ENCODE measurements around the gene SMAD7. TPM values are rescaled to one million over a fixed set of nuclear protein-coding genes. Genes with fewer than 3 reads are reported as not detected.
A peak's percentile ranks its signal among the peaks of the same experiment; 100 is the strongest.

The SMAD7 gene
- total and polyA plus RNA-seq, 10 of the 15 experiments (the other 5 are each of a cell fraction or from before 2014, with no cell fraction given): 1.3 to 22.5 (median 8.0) TPM

DNA sequence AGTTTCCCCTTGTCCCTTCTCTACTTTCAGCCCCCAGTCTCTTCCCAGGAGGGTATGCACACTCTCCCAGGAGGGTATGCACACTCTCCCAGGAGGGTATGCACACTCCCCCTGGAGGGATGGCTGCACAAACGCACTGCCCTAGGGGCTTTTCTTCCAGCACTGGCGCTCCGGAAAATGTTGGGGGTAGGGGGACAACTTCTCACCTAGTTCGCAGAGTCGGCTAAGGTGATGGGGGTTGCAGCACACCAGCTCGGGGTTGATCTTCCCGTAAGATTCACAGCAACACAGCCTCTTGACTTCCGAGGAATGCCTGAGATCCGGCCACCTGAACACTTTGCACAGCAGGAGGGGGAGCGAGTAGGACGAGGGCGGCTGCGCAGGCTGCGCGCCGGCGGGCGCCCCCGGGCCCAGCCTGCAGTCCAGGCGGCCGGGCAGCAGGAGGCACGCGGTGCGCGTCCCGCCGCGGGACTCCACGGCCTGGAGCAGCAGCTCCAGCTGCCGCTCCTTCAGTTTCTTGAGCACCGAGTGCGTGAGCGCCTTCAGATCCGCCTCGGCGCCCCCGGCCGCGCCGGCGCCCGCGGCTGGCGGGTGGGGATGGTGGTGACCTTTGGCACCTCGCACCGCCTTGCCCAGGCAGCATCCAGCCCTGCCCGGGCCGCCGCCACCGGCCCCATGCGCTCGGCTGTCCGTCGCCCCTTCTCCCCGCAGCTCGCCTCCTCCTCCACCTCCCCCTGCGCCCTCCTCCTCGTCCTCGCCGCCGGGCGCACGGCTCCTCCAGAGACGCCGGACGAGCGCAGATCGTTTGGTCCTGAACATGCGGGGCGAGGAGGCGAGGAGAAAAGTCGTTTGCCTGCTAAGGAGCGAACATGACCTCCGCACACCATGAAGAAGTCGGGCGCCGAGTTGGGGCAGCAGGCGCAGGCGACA, 894 bp downstream of the SMAD7 start:
- H3K27me3 ChIP-seq (replicated peaks in 1 of 2; ENCODE audit: control insufficient read depth in 2 of 2, insufficient read depth in 2 of 2, low read length in 1 of 2): no peaks in the 10 kb centered on the region
- H4K20me1 ChIP-seq (ENCODE audit: control insufficient read depth, insufficient read depth): no peaks in the 10 kb centered on the region; the same call in 1 of the 2 replicates
- ATAC-seq (peak; percentile 36), FAIRE-seq (no peak), DNase-seq (ENCODE audit: low read depth, low spot score) (no peak)
- no peaks in the 10 kb centered on the region for H3K9me3 ChIP-seq (replicated peaks; ENCODE audit: control insufficient read depth, insufficient read depth, low read length)
- peaks cover 16% of the 10 kb centered on the region for H3K4me1 ChIP-seq (ENCODE audit: control insufficient read depth, insufficient read depth, low read length)
- H2AFZ ChIP-seq (ENCODE audit: control insufficient read depth, low read depth, low read length): no peak overlapping the region; the same call in 1 of the 2 replicates
- peak overlapping the region; percentile 71 for H3K27ac ChIP-seq (ENCODE audit: control insufficient read depth, insufficient read depth)
- WGBS (ENCODE audit: insufficient coverage, insufficient replicate concordance, low lambda C conversion rate, missing lambda C conversion rate): 2% methylated on average over 70 of the region's 79 CpGs
- no TSS peak for BruUV-seq (replicated peaks)
- peak overlapping the region; percentile 81 for H3K9ac ChIP-seq (ENCODE audit: control insufficient read depth, insufficient read depth, low read length)
- in situ Hi-C loops (cut with MboI): loop anchor here (10.0 to 25.0 kb wide), 2 partner anchors 225 to 1337 kb away; partner anchors contain the start of genes CXXC1 and MBD1
- ChIA-PET SMC1A (ENCODE audit: uncharacterized antibody, unreplicated experiment) (interaction anchor here (0.5 to 1.0 kb wide), 4 partner anchors 15 to 117 kb away, joined by 3 read pairs; no protein-coding TSS in a partner anchor), CTCF (no interaction called here), RAD21 (ENCODE audit: unreplicated experiment) (no interaction called here), POLR2A (interaction anchor here (0.6 to 7.5 kb wide), 4 partner anchors 19 to 194 kb away, joined by 3 to 71 read pairs (median 3); no protein-coding TSS in a partner anchor)
- H3K79me2 ChIP-seq (ENCODE audit: control insufficient read depth, insufficient read depth, low read length): peaks cover 67% of the 10 kb centered on the region
- H3K36me3 ChIP-seq (ENCODE audit: control insufficient read depth in 2 of 2, insufficient read depth in 2 of 2, low read length in 1 of 2): peaks cover 0 to 3% of the 10 kb centered on the region in 2 experiments; a peak in 1 of 4 replicates
- H3K4me3 ChIP-seq: peak overlapping the region; percentile 92
- intact Hi-C loops (cut with micrococcal nuclease; ENCODE audit: unreplicated experiment): loop anchor here (2.0 to 10.0 kb wide), 5 partner anchors 115 to 1335 kb away; partner anchors contain the start of genes CXXC1 and MBD1
- H3K4me2 ChIP-seq (ENCODE audit: control insufficient read depth, insufficient read depth): peak overlapping the region; percentile 88
- peak; percentile 63 for TF ChIP-seq DPF2 (IDR thresholded peaks at IDR 0.05)
- no peak for TF ChIP-seq SREBF2 (IDR thresholded peaks at IDR 0.05; ENCODE audit: low read length)
- TF ChIP-seq, protein P1, sequence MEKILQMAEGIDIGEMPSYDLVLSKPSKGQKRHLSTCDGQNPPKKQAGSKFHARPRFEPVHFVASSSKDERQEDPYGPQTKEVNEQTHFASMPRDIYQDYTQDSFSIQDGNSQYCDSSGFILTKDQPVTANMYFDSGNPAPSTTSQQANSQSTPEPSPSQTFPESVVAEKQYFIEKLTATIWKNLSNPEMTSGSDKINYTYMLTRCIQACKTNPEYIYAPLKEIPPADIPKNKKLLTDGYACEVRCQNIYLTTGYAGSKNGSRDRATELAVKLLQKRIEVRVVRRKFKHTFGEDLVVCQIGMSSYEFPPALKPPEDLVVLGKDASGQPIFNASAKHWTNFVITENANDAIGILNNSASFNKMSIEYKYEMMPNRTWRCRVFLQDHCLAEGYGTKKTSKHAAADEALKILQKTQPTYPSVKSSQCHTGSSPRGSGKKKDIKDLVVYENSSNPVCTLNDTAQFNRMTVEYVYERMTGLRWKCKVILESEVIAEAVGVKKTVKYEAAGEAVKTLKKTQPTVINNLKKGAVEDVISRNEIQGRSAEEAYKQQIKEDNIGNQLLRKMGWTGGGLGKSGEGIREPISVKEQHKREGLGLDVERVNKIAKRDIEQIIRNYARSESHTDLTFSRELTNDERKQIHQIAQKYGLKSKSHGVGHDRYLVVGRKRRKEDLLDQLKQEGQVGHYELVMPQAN (conservative IDR thresholded peaks at IDR 0.05): peak; percentile 55; the same call in 1 of the 2 replicates
- peak in 1 of 2 experiments; percentile 23; a peak in 3 of 4 replicates for TF ChIP-seq BHLHE40 (IDR thresholded peaks at IDR 0.05; ENCODE audit: borderline replicate concordance in 1 of 2, low read depth in 2 of 2, low read length in 1 of 2)
- TF ChIP-seq NBN (IDR thresholded peaks at IDR 0.05): 0 out of 2 replicates have a peak, but pooled peaks have one; percentile 34
- TF ChIP-seq BACH1 (IDR thresholded peaks at IDR 0.05; ENCODE audit: borderline replicate concordance): peak; percentile 23; the same call in 1 of the 2 replicates
- peak; percentile 75; the same call in 1 of the 2 replicates for TF ChIP-seq GATAD2B (conservative IDR thresholded peaks at IDR 0.05; ENCODE audit: low read depth)
- 0 out of 2 replicates have a peak, but pooled peaks have one; percentile 14 for TF ChIP-seq CHD1 (IDR thresholded peaks at IDR 0.05; ENCODE audit: low read depth, low read length)
- TF ChIP-seq, protein P2, sequence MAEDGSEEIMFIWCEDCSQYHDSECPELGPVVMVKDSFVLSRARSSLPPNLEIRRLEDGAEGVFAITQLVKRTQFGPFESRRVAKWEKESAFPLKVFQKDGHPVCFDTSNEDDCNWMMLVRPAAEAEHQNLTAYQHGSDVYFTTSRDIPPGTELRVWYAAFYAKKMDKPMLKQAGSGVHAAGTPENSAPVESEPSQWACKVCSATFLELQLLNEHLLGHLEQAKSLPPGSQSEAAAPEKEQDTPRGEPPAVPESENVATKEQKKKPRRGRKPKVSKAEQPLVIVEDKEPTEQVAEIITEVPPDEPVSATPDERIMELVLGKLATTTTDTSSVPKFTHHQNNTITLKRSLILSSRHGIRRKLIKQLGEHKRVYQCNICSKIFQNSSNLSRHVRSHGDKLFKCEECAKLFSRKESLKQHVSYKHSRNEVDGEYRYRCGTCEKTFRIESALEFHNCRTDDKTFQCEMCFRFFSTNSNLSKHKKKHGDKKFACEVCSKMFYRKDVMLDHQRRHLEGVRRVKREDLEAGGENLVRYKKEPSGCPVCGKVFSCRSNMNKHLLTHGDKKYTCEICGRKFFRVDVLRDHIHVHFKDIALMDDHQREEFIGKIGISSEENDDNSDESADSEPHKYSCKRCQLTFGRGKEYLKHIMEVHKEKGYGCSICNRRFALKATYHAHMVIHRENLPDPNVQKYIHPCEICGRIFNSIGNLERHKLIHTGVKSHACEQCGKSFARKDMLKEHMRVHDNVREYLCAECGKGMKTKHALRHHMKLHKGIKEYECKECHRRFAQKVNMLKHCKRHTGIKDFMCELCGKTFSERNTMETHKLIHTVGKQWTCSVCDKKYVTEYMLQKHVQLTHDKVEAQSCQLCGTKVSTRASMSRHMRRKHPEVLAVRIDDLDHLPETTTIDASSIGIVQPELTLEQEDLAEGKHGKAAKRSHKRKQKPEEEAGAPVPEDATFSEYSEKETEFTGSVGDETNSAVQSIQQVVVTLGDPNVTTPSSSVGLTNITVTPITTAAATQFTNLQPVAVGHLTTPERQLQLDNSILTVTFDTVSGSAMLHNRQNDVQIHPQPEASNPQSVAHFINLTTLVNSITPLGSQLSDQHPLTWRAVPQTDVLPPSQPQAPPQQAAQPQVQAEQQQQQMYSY (CRISPR knock-in tag; IDR thresholded peaks at IDR 0.05): no peak
- TF ChIP-seq LARP7 (IDR thresholded peaks at IDR 0.05): peak; percentile 76
- TF ChIP-seq, protein P3, sequence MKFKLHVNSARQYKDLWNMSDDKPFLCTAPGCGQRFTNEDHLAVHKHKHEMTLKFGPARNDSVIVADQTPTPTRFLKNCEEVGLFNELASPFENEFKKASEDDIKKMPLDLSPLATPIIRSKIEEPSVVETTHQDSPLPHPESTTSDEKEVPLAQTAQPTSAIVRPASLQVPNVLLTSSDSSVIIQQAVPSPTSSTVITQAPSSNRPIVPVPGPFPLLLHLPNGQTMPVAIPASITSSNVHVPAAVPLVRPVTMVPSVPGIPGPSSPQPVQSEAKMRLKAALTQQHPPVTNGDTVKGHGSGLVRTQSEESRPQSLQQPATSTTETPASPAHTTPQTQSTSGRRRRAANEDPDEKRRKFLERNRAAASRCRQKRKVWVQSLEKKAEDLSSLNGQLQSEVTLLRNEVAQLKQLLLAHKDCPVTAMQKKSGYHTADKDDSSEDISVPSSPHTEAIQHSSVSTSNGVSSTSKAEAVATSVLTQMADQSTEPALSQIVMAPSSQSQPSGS (IDR thresholded peaks at IDR 0.05; ENCODE audit: low read length): no peak
- peak; percentile 86 for TF ChIP-seq HDAC6 (IDR thresholded peaks at IDR 0.05; ENCODE audit: unreplicated experiment)
- no peak for TF ChIP-seq ZNF24 (IDR thresholded peaks at IDR 0.05)
